NCI-H146 (cell line): ENCODE data around the gene TMEM198.
A peak's percentile ranks its signal among the peaks of the same experiment; 100 is the strongest.

Experiments used
- DNase-seq: peaks from one replicate; lab custom pipeline; 2025; lab: John Stamatoyannopoulos, UW

The TMEM198 gene

DNA sequence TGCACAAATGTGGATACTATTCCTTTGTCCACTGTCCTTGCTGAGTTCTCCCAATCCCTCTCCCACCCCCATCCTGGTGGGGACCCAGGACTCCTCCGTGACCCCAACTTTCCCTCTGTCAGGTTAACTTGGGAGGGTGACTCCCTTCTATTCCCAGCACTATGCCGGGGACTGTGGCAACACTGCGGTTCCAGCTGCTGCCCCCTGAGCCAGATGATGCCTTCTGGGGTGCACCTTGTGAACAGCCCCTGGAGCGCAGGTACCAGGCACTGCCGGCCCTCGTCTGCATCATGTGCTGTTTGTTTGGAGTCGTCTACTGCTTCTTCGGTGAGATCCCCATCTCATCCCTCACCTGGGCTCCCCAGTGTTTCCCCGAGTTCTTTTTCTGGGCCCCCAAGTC, 739 bp downstream of the TMEM198 start:
- no peak for DNase-seq

DNA sequence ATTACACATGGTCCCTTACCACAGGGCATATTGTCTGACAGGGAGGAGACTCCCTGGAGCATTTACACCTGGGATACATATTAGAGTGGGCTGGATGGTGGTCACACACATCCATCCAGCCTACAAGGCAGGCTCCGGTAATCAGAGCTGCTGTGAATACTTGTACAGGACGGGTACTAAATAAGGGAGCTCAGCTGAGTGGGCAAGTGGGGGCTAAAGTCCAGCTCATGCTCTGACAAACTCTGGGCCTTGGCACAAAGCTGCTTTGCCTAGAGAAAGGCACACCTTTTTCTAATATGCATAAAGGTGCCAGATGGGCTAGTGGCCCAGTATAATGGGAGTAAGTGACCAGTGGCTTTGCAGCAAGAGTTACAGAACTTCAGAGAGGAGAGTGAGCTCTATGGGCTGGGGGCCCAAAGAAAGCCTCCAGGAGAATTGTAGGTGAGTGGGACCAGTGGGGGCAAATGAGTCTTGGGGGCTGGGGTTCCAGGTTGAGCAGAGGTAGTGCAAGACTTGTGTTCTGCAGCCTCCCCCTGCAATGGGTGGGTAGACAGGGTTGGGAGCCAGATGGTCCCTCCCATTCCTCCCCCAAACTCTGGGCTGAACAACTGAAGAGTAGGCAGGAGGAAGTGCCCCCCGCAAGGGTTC, 1.6 kb downstream of the TMEM198 start:
- DNase-seq, result no peak

DNA sequence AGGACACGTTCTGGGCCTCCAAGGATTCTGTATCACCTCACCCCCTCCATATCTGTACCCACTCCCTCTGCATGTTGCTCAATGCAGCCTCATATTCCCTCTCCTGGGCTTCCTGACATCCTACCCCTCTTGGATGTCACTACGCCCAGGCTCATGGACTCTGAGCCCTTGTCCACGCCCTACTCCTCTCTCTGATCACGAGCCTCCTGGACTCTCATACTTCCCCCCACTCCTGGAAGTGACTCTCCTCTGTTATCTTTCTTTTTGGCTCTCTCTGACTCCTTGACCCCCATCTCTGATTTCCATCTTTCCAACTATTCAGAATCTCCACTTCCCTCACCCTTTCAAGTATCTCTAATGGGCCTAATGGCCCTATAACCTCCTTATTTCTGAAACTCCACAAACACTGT, 2.1 kb downstream of the TMEM198 start:
- DNase-seq, result no peak

DNA sequence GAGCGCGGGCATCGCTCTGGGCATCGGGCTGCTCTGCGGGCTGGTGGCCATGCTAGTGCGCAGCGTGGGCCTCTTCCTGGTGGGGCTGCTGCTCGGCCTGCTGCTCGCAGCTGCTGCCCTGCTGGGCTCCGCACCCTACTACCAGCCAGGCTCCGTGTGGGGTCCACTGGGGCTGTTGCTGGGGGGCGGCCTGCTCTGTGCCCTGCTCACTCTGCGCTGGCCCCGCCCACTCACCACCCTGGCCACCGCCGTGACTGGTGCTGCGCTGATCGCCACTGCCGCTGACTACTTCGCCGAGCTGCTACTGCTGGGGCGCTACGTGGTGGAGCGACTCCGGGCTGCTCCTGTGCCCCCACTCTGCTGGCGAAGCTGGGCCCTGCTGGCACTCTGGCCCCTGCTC, 3.8 kb downstream of the TMEM198 start:
- DNase-seq, result no peak

DNA sequence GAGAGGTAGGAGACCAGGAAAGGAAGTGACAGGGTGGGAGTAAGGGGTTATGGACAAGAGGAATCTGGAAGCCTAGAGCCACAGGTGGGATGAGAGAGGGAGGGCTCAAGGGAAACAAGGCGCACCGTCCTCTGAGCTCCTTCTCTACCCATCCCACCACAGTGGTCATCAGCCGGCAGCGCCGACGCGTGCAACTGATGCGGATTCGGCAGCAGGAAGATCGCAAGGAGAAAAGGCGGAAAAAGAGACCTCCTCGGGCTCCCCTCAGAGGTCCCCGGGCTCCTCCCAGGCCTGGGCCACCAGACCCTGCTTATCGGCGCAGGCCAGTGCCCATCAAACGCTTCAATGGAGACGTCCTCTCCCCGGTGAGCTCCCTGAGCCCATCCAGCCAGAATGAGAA, 5.2 kb downstream of the TMEM198 start:
- no peak for DNase-seq

DNA sequence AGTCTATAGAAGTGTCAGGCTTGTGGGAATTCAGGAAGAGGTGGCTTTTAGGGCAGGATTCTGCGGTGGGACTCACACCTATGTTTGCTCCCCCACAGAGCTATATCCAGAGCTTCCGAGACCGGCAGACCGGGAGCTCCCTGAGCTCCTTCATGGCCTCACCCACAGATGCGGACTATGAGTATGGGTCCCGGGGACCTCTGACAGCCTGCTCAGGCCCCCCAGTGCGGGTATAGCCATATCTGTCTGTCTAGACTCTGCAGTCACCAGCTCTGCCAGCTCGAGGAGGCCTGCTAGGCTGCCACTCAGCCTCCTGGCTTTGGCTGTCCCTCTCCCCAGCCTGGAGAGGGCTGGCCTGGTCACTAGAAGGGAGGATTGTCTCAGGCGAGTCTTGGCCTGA, 5.8 kb downstream of the TMEM198 start:
- no peak for DNase-seq

DNA sequence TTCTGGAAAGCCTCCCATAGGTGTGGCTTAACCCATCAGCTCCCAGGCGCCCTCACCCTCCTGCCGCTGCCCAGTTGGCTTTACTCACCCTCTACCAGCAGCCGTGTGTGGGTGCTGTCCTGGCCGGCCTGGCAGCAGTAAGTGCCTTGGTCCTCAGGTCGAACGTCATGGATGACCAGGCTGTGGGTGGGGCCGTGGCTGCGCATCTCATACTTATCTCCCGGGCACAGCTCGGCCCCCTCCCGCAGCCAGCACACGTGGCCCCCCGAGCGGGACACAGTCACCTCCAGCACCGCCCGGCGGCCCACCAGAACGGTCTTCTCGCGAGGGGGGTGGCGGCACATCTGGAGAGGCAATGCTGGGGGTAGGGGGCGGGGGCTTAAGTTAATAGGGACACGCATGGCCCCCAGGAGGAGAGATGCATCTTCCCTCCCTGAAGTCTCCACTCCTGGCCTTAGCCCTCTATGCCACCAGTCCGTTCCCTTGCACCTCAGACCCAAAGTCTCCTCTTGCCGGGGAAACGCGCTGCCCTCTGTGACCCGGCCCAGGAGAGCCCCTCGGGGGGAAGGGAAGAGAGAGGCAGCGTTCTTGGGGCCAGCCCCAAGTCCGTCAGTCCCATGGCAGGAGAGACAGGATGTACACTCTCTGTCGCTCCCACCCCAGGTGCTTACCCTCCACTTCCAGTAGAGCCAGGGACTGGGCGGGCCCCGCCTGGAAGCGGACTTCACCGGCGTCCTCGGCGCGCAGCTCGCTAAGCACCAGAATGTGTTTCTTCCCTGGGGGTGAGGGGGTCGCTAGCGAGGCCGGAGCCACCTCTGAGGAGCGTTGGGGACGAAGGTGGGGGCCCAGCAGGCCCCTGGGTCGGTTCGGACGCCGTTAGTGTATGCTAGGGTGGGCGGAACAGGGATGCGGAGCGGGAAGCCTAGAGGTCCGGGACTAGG, 7.9 kb downstream of the TMEM198 start:
- peak; percentile 69 for DNase-seq

DNA sequence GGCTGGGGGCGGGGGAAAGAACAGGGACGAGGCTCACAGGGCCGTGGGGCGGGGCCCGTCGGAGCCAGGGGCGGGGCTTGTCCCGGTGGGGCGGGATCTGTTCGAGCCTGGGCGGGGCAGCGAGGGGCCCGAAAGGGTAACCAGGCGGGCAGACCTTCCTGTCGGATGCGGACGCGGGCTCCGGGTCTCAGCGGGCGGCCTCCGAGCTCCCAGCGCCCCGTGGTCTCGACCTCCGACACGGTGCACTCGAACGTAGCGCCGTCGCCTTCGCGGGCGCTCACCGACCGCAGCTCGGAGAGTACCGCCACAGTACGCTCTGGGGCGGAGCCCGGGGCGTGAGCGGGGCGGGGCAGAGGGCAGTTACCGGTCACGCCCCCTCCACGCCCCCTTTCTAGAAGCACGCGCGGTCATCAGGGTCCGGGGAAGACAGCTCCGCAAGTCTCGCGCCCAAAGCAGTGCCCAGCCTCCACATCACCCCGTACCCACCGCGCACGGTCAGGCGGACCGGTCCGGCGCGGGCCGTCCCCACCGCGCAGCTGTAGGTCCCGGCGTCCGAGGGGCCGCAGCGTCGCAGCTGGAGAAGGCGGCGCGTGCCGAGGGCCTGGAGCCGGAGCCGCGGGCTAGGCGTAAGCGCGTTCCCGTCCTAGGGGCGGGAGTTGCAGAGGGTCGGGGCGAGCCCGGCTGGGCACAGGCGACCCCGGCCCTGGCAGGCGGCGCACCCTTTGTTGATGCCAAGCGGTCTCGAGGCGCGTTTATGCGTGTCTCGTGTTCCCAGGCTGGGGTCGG, 8.7 kb downstream of the TMEM198 start:
- peak; percentile 82 for DNase-seq

DNA sequence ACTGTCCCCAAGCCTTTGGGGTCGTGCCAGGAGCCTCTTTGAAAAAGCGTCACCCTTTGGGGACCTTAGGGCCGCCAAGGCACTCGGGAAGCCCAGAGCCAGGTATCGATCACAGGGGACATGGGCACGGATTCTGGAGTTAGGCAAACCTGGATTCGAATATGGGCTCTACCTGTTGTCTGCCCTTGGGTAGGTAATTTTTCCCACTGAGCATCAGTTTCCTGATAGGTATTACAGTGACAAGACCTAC, 9.3 kb downstream of the TMEM198 start:
- no peak for DNase-seq

DNA sequence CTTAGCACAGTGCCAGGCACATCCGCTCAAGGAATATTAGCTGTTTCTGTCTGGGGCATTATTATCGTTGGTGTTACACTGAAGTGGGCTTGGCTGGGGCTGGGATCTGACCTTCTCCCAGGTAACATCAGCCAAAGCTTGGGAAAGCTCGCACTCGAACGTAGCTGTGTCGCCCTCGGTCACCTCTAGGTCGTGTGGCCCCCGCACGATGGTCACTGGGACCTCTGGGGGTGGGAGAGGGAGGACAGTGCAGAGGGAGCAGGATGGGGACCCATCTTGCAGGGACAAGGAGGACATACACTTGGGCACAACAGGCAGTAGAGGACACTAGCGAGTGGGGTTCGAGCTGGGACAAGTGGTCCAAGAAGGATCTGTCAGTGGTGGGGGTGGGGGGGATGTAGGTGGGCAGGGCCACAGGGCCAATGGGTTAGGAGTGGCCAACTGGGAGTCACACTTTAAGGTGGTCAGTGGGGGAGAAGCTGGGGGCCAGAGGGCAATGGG, 9.7 kb downstream of the TMEM198 start:
- no peak for DNase-seq

DNA sequence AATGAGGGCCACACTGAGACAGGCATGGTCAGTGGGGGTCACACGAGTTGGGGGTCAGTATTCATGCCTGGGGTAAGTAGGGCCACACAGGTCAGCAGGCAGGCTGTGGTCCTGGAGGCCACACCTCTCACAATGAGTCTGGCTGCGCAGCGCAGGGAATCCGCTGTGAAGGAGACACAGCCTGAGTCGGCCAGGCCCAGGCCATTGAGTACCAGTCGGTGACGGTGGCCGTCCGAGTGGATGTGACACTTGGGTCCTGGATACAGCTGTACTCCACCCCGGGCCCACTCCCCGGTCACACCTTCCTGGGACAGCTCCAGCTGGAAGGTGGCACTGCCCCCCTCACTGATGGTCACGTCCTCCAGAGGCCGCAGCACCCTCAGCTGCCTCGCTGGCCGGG, 10.5 kb downstream of the TMEM198 start:
- no peak for DNase-seq

DNA sequence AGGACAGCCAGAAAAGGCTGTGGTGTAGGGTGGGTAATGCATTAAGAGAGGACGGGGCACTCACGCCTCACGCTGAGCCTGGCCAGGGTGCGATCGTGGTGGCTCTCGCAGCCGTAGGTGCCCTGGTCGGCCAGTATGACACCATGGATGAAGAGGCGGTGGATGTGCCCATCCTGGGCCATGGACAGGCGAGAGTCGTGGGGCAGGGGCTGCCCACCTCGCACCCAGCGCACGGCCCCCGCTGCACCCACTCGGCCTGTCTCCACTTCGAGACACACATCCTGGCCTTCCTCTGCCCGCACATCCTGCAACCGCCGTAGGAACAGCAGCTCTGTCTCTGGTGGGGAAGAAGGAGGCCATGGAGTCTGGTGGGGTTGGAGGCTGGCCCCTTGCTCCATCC, 12.1 kb downstream of the TMEM198 start:
- no peak for DNase-seq

DNA sequence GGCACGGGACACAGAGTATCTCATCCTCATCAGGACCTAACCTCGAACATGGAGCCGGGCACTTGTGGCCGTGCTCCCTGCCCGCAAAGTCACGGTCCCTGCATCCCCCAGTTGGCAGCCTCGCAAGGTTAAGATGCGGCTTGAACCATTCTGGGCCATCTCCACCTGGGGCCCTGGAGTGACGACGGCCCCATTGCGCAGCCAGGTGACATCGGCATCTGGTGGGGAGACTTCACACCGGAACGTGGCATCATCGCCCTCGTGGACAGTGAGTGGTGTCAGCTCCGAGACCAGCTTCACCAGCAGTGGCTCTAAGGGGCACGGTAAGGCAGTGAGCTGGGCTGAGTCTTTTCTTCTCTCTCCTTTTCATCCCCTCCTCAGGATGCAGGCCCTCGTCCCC, 12.6 kb downstream of the TMEM198 start:
- DNase-seq, result no peak

DNA sequence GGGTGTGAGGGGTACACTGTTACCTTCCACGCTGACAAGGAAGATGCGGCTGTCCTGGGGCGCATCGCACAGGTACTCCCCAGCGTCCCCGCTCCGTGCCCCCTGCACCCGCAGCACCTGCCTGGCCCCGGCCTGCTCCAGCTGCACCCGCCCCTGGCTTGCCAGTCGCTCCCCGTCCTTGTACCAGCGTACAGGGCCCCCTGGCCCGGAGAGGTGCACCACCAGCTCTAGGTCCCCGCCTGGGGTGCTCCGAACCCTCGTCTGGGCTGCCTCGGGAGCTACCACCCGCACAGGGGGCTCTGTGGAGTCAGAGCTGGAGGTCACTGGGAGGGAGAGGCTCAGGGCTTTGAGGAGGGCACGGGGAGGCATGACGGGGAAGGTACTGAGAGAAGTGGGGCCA, 13.5 kb downstream of the TMEM198 start:
- no peak for DNase-seq

DNA sequence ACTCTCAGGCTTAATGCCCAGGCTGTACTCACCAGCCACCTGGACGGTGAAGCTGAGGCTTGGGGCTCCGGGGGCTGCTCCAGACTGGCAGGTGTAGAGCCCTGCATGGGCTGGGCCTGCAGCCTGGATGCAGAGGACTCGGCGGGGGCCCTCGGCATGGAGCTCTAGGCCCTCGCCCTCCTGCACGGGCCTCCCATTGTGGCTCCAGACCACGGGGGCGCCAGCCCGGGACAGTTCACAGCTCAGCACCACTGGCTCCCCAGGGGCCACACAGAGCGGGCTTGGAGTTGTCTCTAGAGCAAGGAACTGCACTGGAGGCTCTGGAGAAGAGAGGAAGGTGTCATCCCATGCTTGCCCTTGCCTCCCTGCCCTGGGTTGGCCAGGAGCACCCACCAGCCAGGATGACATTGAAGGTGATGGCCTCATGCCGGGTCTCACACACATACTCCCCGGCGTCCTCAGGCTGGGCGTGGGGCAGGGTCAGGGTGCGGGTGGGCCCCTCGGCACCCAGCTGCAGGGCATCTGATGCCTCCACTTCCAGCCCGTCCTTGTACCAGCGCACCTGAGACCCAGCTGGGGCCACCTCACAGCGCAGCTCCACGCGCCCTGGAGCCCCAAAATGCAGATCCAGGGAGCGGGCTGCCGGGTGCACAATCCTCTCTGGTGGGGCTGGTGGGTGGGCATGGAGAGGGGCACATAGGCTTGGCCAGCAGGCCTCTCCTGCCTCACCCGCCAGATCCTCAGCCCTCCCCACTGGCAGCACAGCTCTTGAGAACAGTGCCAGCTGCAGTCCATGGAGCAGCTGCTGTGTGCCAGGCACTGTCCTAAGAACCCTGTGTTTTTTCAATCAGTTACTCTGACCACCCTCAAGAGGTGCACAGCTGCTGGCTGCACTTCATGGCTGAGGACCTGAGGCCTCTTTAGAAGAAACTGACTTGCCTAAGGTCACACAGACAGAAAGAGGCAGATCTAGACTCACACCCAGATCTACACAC, 14.3 kb downstream of the TMEM198 start:
- DNase-seq, result no peak

DNA sequence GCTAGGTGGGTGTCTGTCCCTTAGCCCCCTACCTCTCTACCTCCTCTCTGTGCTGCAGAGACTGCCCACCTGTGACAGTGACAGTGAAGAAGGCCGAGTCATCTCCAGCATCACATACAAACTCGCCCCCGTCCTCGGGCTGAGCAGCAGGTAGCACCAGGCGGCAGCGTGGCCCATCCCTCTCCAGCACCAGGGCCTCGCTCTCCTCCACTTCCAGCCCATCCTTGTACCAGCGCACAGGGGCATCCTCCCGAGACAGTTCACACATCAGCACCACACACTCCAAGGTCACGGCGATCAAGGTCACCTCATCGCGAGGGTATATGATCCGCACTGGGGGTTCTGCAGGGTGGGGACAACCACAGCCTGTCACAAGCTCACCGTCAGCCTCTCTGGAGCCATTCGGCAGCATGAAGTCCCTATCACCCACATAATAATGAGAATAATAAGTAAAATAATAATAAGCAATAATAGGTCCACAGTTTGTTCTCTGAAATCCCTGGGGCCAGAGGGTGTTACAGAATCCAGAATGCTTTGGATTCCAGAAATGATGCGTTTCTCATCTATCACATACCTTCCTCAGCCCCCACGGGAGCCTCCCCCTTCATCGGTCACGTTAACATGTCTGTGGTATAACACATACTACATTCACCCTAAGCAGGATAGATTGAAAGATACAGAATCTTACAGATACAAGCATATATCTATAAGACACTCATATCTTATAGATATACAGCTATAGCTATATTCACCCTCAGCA, 15.5 kb downstream of the TMEM198 start:
- no peak for DNase-seq

DNA sequence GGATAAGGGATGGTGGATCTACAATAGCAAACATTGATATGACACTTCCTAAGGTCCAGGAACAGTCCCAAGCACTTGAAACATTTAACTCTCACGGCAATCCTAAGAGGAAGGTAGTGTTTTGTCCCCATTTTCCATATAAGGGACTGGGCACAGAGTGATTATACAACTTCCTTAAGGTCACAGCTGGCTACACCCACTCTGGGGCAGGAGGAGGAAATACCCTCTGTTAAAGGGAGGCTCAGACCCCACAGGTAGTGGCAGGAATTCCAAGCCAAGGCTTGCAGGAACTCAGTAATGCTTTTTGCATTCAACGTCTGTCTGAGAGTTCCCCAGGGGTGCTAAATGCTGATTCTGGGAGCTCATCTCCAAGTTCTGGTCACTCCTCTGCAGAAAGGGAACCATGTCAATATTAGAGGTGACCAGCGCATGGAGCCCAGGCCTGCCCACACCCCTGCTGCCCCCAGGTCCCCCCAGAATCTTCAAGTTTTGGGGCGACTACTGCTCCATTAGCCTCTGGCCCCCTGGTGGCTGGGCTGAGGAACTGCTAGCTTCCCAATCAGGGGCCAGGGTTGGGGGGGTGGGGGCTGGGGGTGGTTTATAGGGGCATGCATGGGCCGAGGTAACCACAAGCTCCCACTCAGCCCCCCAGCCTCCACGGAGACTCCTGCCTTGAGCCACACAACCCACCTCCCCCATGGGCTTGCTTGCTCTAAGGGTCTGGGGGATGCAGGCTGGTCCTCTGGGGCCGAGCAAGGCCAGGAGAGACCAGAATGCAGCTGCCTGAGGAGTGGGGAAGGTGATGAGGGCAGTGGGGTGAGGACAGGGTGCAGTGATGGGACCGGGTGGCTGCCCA, 16.4 kb downstream of the TMEM198 start:
- DNase-seq, result no peak

DNA sequence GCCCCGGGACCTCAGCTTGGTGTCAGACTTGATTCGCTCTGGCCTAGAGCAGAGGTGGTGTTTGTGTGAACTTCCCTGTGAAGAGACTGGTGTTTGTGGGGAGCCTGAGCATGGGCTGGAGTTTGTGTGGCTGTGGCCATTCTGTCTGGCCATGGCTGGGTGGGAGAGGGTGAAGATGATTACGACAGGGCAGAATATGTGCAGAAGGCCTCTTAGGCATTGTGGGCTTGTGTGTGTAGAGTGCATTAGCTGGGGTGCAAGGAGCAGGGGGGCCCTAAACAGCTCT, 17.0 kb downstream of the TMEM198 start:
- DNase-seq, result no peak

DNA sequence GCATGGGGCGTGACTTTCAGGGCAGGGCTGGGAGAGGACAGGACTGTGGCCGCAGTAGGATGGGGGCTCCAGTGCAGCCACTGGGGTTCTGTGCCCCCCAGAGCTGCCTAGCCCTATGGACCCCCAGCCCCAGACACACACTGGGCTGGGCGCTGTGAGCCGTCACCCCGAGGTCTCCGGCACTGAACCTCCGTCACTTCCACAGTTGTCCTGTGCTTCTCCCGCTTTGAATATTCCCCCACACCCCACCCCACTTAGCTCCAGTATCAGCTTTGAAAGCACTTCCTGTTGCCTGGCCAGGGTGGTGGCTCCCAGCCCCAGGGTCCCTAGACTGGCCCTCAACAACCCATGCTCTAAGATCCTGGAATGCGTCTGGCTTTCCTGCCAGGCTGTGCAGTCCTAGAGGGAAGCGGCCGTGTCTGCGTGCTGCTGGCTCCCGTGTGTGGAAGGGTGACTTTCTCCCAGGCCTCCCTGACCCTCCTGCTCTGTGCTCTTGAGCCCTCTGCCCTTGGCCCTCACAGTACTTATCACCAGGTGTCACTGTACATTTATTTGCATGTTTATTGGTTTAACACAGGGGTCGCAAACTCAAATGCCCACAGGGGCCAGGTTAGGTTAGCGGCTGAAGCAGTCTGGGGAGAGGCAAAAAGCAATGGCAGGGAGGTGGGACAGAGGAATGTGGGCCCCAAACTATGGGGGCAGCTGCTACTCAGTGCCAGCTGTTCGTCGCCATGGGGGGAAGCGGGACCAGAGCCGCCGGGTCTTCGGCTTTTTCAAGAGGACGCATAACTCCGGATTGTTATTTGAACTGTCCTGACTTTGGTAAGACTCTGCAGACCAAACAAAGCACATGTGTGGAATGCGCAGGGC, 17.6 kb downstream of the TMEM198 start:
- no peak for DNase-seq
